GM10248 (cell line): Measurements from ENCODE around the gene ETFDH.

ENCODE experiments used
- CTCF ChIA-PET: fragments of 300-600 bp; sonication (Branson Sonifier 250); formaldehyde crosslinking; extraction: SDS; loops from one replicate; lab custom pipeline; 2021; ENCODE audit warnings: antibody characterized with exemption; lab: Yijun Ruan, JAX
- POLR2A ChIA-PET: fragments of 350-650 bp; sonication (Branson Sonifier 250); formaldehyde crosslinking; extraction: SDS; loops from one replicate; lab custom pipeline; 2020; ENCODE audit warnings: antibody characterized with exemption; lab: Yijun Ruan, JAX
- DNase-seq: peaks from one replicate; pipeline ENCODE4 v3.0.0; 2012; ENCODE audit errors: extremely low spot score
- CTCF ChIP-seq: IDR thresholded peaks from 2 replicates; pipeline ENCODE4 v1.5.1; 2012; ENCODE audit warnings: mild to moderate bottlenecking, low read depth; ENCODE audit errors: extremely low read depth, missing control alignments, control extremely low read depth

Gene ETFDH

GRCh38 chr4:158758142-158758541, 86.0 kb downstream of the ETFDH start:
- CTCF ChIA-PET = no interaction called here
- TF ChIP-seq CTCF = no peak
- POLR2A ChIA-PET = no interaction called here
- no peak for DNase-seq

GRCh38 chr4:158758703-158759102, 86.6 kb downstream of the ETFDH start:
- DNase-seq = no peak
- no peak for TF ChIP-seq CTCF
- ChIA-PET POLR2A (no interaction called here), CTCF (no interaction called here)
